Heart right ventricle (tissue), 16 donors: ENCODE measurements around the gene PUS7L. TPM values are rescaled to one million over a fixed set of nuclear protein-coding genes. Genes with fewer than 3 reads are reported as not detected.

Source experiments
- ATAC-seq, 8 donors: fragments of 200-7000 bp; cut with Tn5 transposase; one replicate each; pipeline ENCODE4 v1.9.1; 2020; ENCODE audit warnings: mild to moderate bottlenecking in 8 of 8, moderate library complexity in 8 of 8, moderate number of reproducible peaks in 1 of 8
- DNase-seq, 2 donors: peaks; one replicate each; pipeline ENCODE4 v3.0.0-alpha.2; 2020
- H3K27ac ChIP-seq, 10 donors: fragments of 200-600 bp; sonication (generic) in 2 of 10; one replicate each; pipeline versions ENCODE4 v1.5.0 to v1.8.0; 2020 to 2022; ENCODE audit warnings: mild to moderate bottlenecking in 3 of 10
- H3K27me3 ChIP-seq, 7 donors: fragments of 200-600 bp; one replicate each; pipeline ENCODE4 v1.8.0; 2021 to 2022; ENCODE audit warnings: mild to moderate bottlenecking in 2 of 7
- H3K36me3 ChIP-seq, 9 donors: fragments of 200-600 bp; sonication (generic) in 1 of 9; one replicate each; pipeline versions ENCODE4 v1.5.0 to v1.8.0; 2020 to 2022; ENCODE audit warnings: mild to moderate bottlenecking in 2 of 9
- H3K4me1 ChIP-seq, 9 donors: fragments of 200-600 bp; sonication (generic) in 1 of 9; one replicate each; pipeline versions ENCODE4 v1.5.0 to v1.8.0; 2020 to 2022; ENCODE audit warnings: mild to moderate bottlenecking in 4 of 9
- H3K4me3 ChIP-seq, 10 donors: fragments of 200-600 bp; sonication (generic) in 2 of 10; one replicate each; pipeline versions ENCODE4 v1.5.0 to v1.8.0; 2020 to 2022; ENCODE audit warnings: mild to moderate bottlenecking in 7 of 10, moderate library complexity in 2 of 10
- H3K9me3 ChIP-seq, 11 donors: fragments of 200-600 bp in 10 of 11; sonication (generic) in 2 of 11; one replicate each; pipeline versions ENCODE4 v1.5.0 to v1.8.0; 2013 to 2022; ENCODE audit warnings: mild to moderate bottlenecking in 2 of 11, control low read depth in 1 of 11, moderate library complexity in 1 of 11
- WGBS, 2 donors: extraction: QIAGEN DNeasy Blood & Tissue Kit; methylation state at CpG; one replicate each; pipeline ENCODE4 v1.1.7; 2013; ENCODE audit warnings: inconsistent platforms in 1 of 2; 5-methylcytosine and 5-hydroxymethylcytosine counted together
- intact Hi-C, 10 donors: fragments of 100-400 bp; cut with DNase I; formaldehyde crosslinking; loops; one replicate each; pipeline versions ENCODE4 v1.11.1 to v1.14.2; 2022
- polyA plus RNA-seq, 2 donors: library from polyadenylated mRNA; stranded (reverse); fragments of 200-250 nt; gene quantifications; one replicate each; pipeline ENCODE4 v1.2.3, GENCODE V29; 2013
- total RNA-seq, 10 donors: library from RNA; stranded (reverse); fragmentation: NEBNext Ultra II Directional in 3 of 10; extraction: Animal tissue kit (Norgen Biotek cat#: 25700) in 3 of 10; gene quantifications; one replicate each; pipeline versions ENCODE4 v1.2.1 to v1.2.4, GENCODE V29; 2021 to 2023
- TF ChIP-seq, protein P1 (sequence below), 9 donors: fragments of 200-600 bp; sonication (generic) in 2 of 9; IDR thresholded peaks; one replicate each; pipeline versions ENCODE4 v1.5.0 to v1.8.0; 2021 to 2022; ENCODE audit warnings: antibody characterized with exemption in 9 of 9, mild to moderate bottlenecking in 5 of 9, moderate library complexity in 1 of 9
- donor health status: Arrhythmogenic right ventricular cardiomyopathy.
- donor health status: ischemic (EF 13 %, LVEDD 7.1; RV severe dilation, severe dysfunction).
- donor health status: healthy with polysubstance abuse.
- donor health status: DM: no; HTN: yes; CAD: no.
- donor health status: DM: no; HTN: no; CAD: no.
- donor health status: ischemic (EF 25% LVEDD 6.9; RV normal size, moderate dysfunction).
- donor health status: ischemic (EF 25% LVEDD 5.7; RV mildly dilated, moderate dysfunction).
- donor health status: healthy.
- donor health status: DM: yes; HTN: yes; CAD: no.
- donor health status: Ischemic cardiomyopathy.
- donor health status: ischemic (EF 35%, LVEDD 5.7; RV mildly dilated, moderate dysfunction).
- donor health status: nonischemic (EF 11% LVEDD 7.7; RV severe dilation, severe dysfunction).
- donor health status: DM: yes; HTN: yes; CAD: no.
- donor health status: PGD.
- donor health status: ischemic (EF 29% LVEDD 5.4; RV normal size, mild dysfunction).
- donor health status: nonischemic (EF 23%, LVEDD 6.1; RV moderate dilation, normal function).

PUS7L gene
- total and polyA plus RNA-seq, 12 donors: 1.2 to 7.8 (median 5.1) TPM

DNA sequence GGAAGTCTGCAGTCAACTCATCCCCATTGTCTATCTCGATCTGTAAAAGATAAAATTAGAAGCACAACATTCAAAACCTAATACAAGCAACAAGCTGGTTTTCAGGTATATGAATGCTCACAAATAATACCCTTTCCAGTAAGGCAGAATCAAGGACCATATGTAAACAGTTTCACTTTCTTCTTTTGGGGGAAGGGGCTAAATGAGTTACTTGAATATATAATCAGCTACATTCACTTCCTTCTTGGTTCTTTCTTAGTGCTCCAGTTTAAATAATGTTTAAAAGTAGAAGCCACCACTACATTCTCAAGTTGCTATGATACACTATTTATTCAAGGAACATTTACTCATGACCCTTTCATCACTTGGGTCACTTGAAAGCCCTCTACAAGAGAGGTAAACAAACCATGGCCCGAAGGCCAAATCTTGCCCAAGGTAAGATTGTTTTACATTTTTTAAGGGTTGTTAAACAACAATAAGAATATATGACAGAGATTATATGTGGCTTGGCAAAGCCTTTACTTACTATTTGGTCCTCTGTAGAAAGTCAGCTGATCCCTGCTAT, 37.2 kb upstream of the PUS7L start:
- no peak overlapping the region for H3K27ac ChIP-seq
- no peak for DNase-seq
- TF ChIP-seq, protein P1, sequence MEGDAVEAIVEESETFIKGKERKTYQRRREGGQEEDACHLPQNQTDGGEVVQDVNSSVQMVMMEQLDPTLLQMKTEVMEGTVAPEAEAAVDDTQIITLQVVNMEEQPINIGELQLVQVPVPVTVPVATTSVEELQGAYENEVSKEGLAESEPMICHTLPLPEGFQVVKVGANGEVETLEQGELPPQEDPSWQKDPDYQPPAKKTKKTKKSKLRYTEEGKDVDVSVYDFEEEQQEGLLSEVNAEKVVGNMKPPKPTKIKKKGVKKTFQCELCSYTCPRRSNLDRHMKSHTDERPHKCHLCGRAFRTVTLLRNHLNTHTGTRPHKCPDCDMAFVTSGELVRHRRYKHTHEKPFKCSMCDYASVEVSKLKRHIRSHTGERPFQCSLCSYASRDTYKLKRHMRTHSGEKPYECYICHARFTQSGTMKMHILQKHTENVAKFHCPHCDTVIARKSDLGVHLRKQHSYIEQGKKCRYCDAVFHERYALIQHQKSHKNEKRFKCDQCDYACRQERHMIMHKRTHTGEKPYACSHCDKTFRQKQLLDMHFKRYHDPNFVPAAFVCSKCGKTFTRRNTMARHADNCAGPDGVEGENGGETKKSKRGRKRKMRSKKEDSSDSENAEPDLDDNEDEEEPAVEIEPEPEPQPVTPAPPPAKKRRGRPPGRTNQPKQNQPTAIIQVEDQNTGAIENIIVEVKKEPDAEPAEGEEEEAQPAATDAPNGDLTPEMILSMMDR (IDR thresholded peaks at IDR 0.05): no peak
- 66 to 75% methylated on average over 2 of the region's 2 CpGs for WGBS, 2 donors
- no peaks in the 10 kb centered on the region for H3K27me3 ChIP-seq
- no peaks in the 10 kb centered on the region for H3K4me1 ChIP-seq
- no peak overlapping the region for H3K4me3 ChIP-seq
- ATAC-seq: no peak
- peaks cover 0 to 80% (median 62%) of the 10 kb centered on the region in 9 donors for H3K36me3 ChIP-seq
- intact Hi-C loops: no loop called here
- peaks cover 0 to 4% (median 0%) of the 10 kb centered on the region in 11 donors for H3K9me3 ChIP-seq

DNA sequence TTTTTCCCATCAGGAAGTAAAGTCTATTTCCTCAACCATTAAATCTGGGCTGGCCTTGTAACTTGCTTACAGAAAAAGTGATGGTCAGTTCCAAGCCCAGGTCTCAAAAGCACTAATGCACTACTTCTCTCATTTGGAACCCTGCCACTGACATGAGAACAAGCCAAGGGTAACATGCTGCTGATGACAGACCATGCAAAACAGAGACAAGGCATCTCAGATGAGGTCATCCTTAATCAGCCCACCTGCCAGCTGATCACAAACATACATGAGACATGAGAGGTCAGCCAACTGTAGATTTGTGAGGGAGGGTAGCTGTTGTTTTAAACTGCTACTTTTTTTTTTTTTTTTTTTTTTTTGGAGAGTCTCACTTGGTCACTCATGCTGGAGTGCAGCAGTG, 31.4 kb upstream of the PUS7L start:
- Histone ChIP-seq H3K9me3 (peaks cover 0 to 4% (median 0%) of the 10 kb centered on the region in 11 donors), H3K4me3 (no peak overlapping the region), H3K27me3 (no peaks in the 10 kb centered on the region), H3K27ac (no peak overlapping the region), H3K36me3 (peaks cover 0 to 55% (median 31%) of the 10 kb centered on the region in 9 donors), H3K4me1 (peaks cover 0 to 7% (median 0%) of the 10 kb centered on the region in 9 donors)
- ATAC-seq (peak in 3 of 8 donors; percentile 33 to 51 (median 38)), DNase-seq (peak in 1 of 2 donors; percentile 11)
- intact Hi-C loops: loop anchor here in 1 of 10 donors (10.0 kb wide), 1 partner anchor 95 kb away; no protein-coding TSS in a partner anchor
- TF ChIP-seq, protein P1 (IDR thresholded peaks at IDR 0.05): no peak

DNA sequence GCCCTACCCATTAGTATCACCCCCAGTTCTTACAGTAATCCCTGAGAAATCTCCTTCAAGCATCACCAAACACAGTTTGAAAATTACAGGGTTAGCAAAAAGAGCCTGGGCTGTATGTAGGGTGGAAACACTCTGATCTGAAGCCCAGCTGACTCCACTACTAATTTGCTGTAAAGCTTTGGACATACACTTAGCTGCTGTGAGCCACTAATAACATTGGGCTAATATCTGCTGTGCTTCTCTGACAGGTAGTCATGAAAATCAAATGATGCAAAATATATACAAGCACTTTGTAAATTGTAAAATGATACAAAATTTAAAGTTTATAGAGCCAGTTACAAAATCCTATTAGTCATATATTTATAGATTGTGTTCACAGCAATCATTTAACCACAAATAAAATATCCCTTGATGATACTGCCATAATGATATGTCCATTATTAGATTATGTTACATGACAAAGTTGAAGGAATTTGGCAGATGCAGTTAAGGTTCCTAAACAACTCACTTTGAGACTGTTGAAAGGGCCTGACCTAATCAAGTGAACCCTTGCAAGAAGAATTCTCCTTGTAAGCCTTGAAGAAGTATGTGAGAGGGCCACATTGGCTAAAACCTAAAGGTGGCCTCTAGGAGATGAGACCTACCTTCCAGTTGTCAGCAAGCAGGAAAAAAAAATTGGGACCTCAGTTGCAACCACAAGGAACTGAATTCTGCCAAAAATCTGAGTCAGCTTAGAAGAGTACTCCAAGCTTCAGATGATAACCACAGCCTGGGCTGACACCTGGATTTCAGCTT, 28.5 kb upstream of the PUS7L start:
- Histone ChIP-seq H3K36me3 (peaks cover 0 to 64% (median 44%) of the 10 kb centered on the region in 9 donors), H3K9me3 (no peaks in the 10 kb centered on the region), H3K27ac (no peak overlapping the region), H3K4me1 (peaks cover 0 to 7% (median 0%) of the 10 kb centered on the region in 9 donors), H3K27me3 (no peaks in the 10 kb centered on the region), H3K4me3 (no peak overlapping the region)
- intact Hi-C loops: loop anchor here in 1 of 10 donors (10.0 kb wide), 1 partner anchor 98 kb away; no protein-coding TSS in a partner anchor
- TF ChIP-seq, protein P1 (IDR thresholded peaks at IDR 0.05): no peak
- no peak for ATAC-seq
- no peak for DNase-seq

DNA sequence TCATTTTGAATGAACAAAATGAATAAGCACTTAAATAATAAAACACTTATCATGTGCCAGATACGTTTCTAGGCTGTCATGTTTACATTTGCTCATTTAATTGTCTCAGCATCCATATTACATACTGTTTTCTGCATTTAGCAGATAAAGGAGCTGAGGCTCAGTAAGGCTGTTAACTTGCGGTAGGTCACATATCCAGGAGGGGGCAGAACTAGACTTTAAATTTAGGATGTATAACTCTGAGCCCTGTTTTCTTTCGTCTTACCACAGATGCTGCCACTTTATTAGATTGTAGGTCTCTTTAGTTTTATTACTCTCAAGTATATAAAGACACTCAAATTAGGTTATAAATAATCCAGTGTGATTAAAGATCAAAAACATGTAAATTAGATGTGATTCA, 17.9 kb upstream of the PUS7L start:
- no peaks in the 10 kb centered on the region for H3K9me3 ChIP-seq

More for the DNA sequence above, 17.9 kb upstream of the PUS7L start:
- H3K27me3 ChIP-seq: no peaks in the 10 kb centered on the region
- H3K27ac ChIP-seq: no peak overlapping the region
- WGBS, 2 donors: 59 to 64% methylated on average over 3 of the region's 3 CpGs
- peaks cover 0 to 100% (median 35%) of the 10 kb centered on the region in 9 donors for H3K36me3 ChIP-seq
- ATAC-seq: no peak
- no peaks in the 10 kb centered on the region for H3K4me1 ChIP-seq
- intact Hi-C loops: loop anchor here in 4 of 10 donors (5.0 to 10.0 kb wide), 2 partner anchors 106 to 108 kb away; no protein-coding TSS in a partner anchor
- DNase-seq: no peak
- H3K4me3 ChIP-seq: no peak overlapping the region
- TF ChIP-seq, protein P1 (IDR thresholded peaks at IDR 0.05): peak in 7 of 9 donors; percentile 22 to 50 (median 31)
